ENCODE data around the gene HNRNPA1L2. TPM values are rescaled to one million over a fixed set of nuclear protein-coding genes. Genes with fewer than 3 reads are reported as not detected.

Gene HNRNPA1L2
- total RNA-seq, 1 experiment from 2014 or later = 10.6 TPM

DNA sequence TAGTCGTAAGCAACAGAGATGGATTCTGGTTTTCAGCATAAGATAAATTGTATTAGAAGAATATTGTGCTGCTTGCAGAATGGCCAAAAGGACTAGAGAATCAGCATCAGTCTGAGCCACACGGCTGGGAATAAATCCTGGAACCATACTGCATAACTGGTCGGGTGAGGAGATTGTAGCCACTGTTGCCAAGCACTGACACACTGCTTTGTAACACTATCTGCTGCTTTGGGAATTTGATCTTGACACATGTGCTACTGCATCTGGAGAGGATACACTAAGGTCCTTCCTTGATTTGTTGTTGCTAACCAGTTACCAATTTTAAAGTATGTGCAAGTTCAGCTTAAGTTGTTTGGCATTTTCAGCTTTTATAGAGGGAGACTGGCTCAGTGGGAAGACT lies 1.9 kb downstream of the HNRNPA1L2 start:
- Histone ChIP-seq H4K20me1 (ENCODE audit: control insufficient read depth, insufficient read depth, insufficient read length) (no peaks in the 10 kb centered on the region), H4K91ac (ENCODE audit: insufficient read length, low read depth, low read length) (no peak overlapping the region), H2BK120ac (ENCODE audit: low read depth, low read length, poor library complexity, severe bottlenecking) (no peak overlapping the region), H2AK5ac (ENCODE audit: insufficient read length, low read length) (no peak overlapping the region), H3K9ac (ENCODE audit: extremely low read depth, insufficient read length, low read length) (peak overlapping the region; percentile 13), H3K79me2 (ENCODE audit: insufficient read depth, low read length) (no peaks in the 10 kb centered on the region), H2BK20ac (ENCODE audit: low read depth, low read length, poor library complexity, severe bottlenecking) (no peak overlapping the region), H3K23ac (ENCODE audit: insufficient read length, low read depth, low read length) (peak overlapping the region; percentile 59), H3T11ph (ENCODE audit: low read length) (no peak overlapping the region), H2BK12ac (ENCODE audit: insufficient read length, low read depth, low read length) (no peak overlapping the region), H3K14ac (ENCODE audit: insufficient read depth, low read length) (no peak overlapping the region), H3K56ac (ENCODE audit: insufficient read length, low read depth, low read length) (no peak overlapping the region), H3K4me2 (ENCODE audit: insufficient read depth, insufficient read length, low read length) (no peak overlapping the region), H4K5ac (ENCODE audit: insufficient read length, low read depth, low read length) (no peak overlapping the region), H3K9me3 (ENCODE audit: control insufficient read depth, low read depth, low read length) (no peaks in the 10 kb centered on the region), H2BK5ac (ENCODE audit: insufficient read length, low read length) (no peak overlapping the region), H4K8ac (replicated peaks; ENCODE audit: insufficient read length, low read depth, low read length) (no peak overlapping the region), H3K23me2 (ENCODE audit: insufficient read length, low read depth, low read length, poor library complexity, severe bottlenecking) (no peaks in the 10 kb centered on the region), H3K4ac (ENCODE audit: low read depth, low read length) (no peak overlapping the region), H3K79me1 (ENCODE audit: insufficient read depth, low read depth, low read length, poor library complexity, severe bottlenecking) (no peaks in the 10 kb centered on the region), H2AFZ (ENCODE audit: low read length) (no peak overlapping the region), H3K18ac (ENCODE audit: insufficient read length, low read depth, low read length) (no peak overlapping the region), H3K27ac (ENCODE audit: insufficient read length, low read depth, low read length) (no peak overlapping the region), H2BK15ac (ENCODE audit: low read depth, low read length) (no peak overlapping the region), H3K4me1 (ENCODE audit: insufficient read depth, low read length) (no peaks in the 10 kb centered on the region), H3K27me3 (ENCODE audit: insufficient read depth, low read length) (no peaks in the 10 kb centered on the region)
- peak overlapping the region in 1 of 3 experiments; percentile 44; a peak in 1 of 7 replicates for H3K27ac Mint-ChIP-seq
- H3K27me3 Mint-ChIP-seq (ENCODE audit: low read depth) = no peaks in the 10 kb centered on the region
- H3K9me3 Mint-ChIP-seq = no peaks in the 10 kb centered on the region
- WGBS (ENCODE audit: extremely low coverage, insufficient read length, low lambda C conversion rate) = no CpG with 5 or more reads among the region's 3 CpGs
- DNase-seq = no peak
- TF ChIP-seq CTCF (conservative IDR thresholded peaks at IDR 0.05) = no peak
- no peaks in the 10 kb centered on the region for H3K4me1 Mint-ChIP-seq
- H3K4me3 Mint-ChIP-seq = no peak overlapping the region
- peaks cover 3 to 24% (median 4%) of the 10 kb centered on the region in 3 experiments; a peak in 5 of 7 replicates for H3K36me3 Mint-ChIP-seq (ENCODE audit: insufficient read depth in 1 of 3, low read depth in 3 of 3)
